Epidermal melanocyte (primary cell): Measurements from ENCODE around the gene NFIA.

ENCODE experiments used
- DNase-seq: peaks from one replicate; pipeline ENCODE4 v3.0.0; 2011; ENCODE audit warnings: low spot score; ENCODE audit not compliant: insufficient read length

Gene NFIA

GRCh38 chr1:61083807-61084440 lies 1.6 kb downstream of the NFIA start:
- DNase-seq = no peak

GRCh38 chr1:61084491-61085031 lies 2.2 kb downstream of the NFIA start:
- no peak for DNase-seq

- no peak for DNase-seq
Measured at GRCh38 chr1:61085206-61085982, 3.0 kb downstream of the NFIA start.

GRCh38 chr1:61085983-61086644 lies 3.8 kb downstream of the NFIA start:
- DNase-seq = no peak

GRCh38 chr1:61087571-61087970 lies 5.2 kb downstream of the NFIA start:
- DNase-seq = no peak

GRCh38 chr1:61088163-61088974 lies 6.0 kb downstream of the NFIA start:
- DNase-seq = no peak

GRCh38 chr1:61089338-61089737 lies 7.0 kb downstream of the NFIA start:
- DNase-seq = no peak

GRCh38 chr1:61089741-61090140 lies 7.4 kb downstream of the NFIA start:
- DNase-seq = no peak

- no peak for DNase-seq
Measured at GRCh38 chr1:61090546-61091202, 8.3 kb downstream of the NFIA start.

GRCh38 chr1:61091455-61091854 lies 9.1 kb downstream of the NFIA start:
- no peak for DNase-seq

GRCh38 chr1:61092642-61093041 lies 10.3 kb downstream of the NFIA start:
- DNase-seq = no peak

- no peak for DNase-seq
Measured at GRCh38 chr1:61093525-61094137, 11.3 kb downstream of the NFIA start.

GRCh38 chr1:61094677-61095469 lies 12.5 kb downstream of the NFIA start:
- DNase-seq = no peak

- no peak for DNase-seq
Measured at GRCh38 chr1:61095470-61095812, 13.1 kb downstream of the NFIA start.

- no peak for DNase-seq
Measured at GRCh38 chr1:61097317-61097716, 15.0 kb downstream of the NFIA start.

- DNase-seq = no peak
Measured at GRCh38 chr1:61097722-61098121, 15.4 kb downstream of the NFIA start.

- DNase-seq = no peak
Measured at GRCh38 chr1:61098333-61098732, 16.0 kb downstream of the NFIA start.

- DNase-seq = no peak
Measured at GRCh38 chr1:61098906-61099437, 16.6 kb downstream of the NFIA start.

GRCh38 chr1:61100578-61100977 lies 18.2 kb downstream of the NFIA start:
- DNase-seq = no peak
